ENCODE results near the gene ZNF775.

Gene ZNF775

DNA sequence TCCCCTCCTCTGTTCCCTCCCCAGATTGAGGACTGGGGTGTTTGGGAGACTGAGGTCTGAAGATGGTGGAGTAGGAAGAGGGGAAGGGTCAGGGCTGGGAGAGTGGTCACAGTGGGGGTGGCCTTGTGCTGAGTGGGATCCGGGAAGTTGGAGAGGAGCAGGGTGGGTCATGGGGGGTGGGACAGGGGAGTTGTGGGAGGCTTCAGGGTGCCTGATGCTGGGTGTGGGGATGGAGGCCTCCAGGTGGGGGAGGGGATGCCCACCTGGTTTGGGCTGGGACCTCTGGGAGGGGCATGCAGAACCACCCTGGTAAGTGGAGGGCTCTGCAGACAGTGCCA, 2.6 kb downstream of the ZNF775 start:
- TF ChIP-seq CTCF (IDR thresholded peaks at IDR 0.05; ENCODE audit: insufficient read depth, low read length, poor library complexity, severe bottlenecking): no peak
- peaks cover 2% of the 10 kb centered on the region for H3K36me3 ChIP-seq (ENCODE audit: control insufficient read depth, insufficient read depth, low read length)
- H3K27me3 ChIP-seq (replicated peaks; ENCODE audit: control insufficient read depth, insufficient read depth, low read length): no peaks in the 10 kb centered on the region
- no peak for DNase-seq (ENCODE audit: extremely low read depth, insufficient read length)
- no peak overlapping the region for H3K4me3 ChIP-seq (replicated peaks; ENCODE audit: low read depth, low read length)

DNA sequence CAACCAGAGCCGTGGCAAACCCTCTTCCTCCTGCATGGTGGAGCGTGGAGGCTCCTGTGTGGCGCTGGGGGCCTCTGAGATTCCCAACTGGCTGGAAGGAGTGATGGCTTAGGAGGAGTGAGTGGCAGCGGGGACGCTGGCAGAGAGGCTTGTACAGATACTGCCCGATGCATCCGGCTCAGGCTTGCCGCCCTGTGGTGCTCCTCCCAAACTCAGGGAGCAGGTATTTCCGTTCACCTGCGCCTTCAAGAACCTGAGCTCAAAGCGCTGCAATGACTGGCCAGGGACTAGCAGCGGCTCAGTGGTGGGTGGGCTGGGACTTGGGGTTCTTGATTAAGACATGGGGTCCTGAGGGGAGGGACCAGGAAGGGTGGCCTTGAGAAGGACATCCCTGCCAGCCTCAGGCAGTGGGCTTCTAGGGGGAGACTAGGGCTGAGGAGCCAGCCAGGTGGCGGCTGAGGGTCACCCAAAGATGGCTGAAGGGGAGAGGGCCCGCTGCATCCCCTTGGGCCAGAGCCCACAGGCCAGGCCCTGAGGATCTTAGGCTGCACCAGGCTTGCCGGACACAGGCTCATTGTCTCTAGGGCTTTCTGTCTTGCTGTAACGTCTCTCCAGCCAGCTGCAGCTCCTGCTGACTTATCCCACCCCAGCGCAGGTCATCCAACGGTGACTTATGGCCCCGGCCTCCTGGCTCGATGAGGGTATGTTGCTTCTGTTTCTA, 3.2 kb downstream of the ZNF775 start:
- H3K27me3 ChIP-seq (replicated peaks; ENCODE audit: control insufficient read depth, insufficient read depth, low read length): no peaks in the 10 kb centered on the region
- peak overlapping the region; percentile 26 for H3K4me3 ChIP-seq (replicated peaks; ENCODE audit: low read depth, low read length)
- H3K36me3 ChIP-seq (ENCODE audit: control insufficient read depth, insufficient read depth, low read length): peaks cover 2% of the 10 kb centered on the region
- no peak for DNase-seq (ENCODE audit: extremely low read depth, insufficient read length)
- TF ChIP-seq CTCF (IDR thresholded peaks at IDR 0.05; ENCODE audit: insufficient read depth, low read length, poor library complexity, severe bottlenecking): no peak

DNA sequence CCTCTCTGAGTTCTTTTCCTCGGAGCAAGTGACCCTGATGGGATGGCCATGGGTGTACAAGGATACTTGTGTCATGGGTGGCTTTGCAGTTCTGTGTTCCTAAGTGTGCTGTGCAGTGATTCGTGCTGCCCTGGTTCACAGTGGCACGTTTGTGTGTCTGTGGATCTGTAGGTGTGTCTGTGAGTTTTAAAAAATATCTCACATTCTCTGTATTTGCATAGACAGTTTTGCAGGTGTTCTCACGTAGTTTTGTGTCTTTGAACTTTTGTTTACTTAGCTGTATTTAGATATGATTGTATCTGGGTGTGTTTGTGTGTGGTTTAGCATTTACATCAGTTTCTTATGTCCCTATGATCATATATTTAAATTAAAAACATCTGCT, 3.7 kb downstream of the ZNF775 start:
- H3K4me3 ChIP-seq (replicated peaks; ENCODE audit: low read depth, low read length): peak overlapping the region; percentile 26
- H3K36me3 ChIP-seq (ENCODE audit: control insufficient read depth, insufficient read depth, low read length): peaks cover 4% of the 10 kb centered on the region
- DNase-seq (ENCODE audit: extremely low read depth, insufficient read length): no peak
- no peaks in the 10 kb centered on the region for H3K27me3 ChIP-seq (replicated peaks; ENCODE audit: control insufficient read depth, insufficient read depth, low read length)
- no peak for TF ChIP-seq CTCF (IDR thresholded peaks at IDR 0.05; ENCODE audit: insufficient read depth, low read length, poor library complexity, severe bottlenecking)

DNA sequence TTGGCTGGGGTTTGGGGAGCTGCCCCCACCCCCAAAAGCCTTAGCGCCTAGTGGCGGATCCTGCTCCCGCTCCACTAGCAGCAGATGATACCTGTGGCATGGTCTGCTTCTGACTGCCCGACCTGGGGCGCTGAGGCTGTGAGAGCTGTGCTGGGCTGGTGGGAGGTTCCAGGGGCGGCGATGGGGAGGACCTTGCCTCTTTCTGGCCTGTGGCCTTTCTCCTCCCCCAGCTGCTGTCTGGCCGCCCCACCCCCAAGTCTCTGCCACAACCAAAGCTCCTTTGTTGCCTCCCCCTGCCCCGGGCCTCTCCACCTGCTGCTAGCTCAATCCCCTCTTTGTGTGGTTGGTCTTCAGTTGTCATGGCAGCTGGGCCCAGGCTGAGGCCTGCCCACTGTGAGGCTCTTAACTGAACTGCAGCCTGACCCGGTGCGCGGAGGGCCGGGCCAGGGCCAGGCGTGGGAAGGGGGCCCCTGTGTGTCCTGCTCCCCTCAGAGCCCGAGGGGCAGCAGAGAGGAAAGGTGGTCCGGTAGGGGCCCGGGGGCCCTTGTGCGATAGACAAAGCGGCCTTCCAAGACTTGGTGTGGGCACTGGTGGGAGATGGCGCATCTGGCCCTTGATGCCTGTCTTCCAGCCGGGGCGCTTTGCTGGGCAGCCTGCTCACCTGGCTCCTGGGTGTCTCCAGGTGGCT, 4.7 kb downstream of the ZNF775 start:
- Histone ChIP-seq H3K4me3 (replicated peaks; ENCODE audit: low read depth, low read length) (no peak overlapping the region), H3K27me3 (replicated peaks; ENCODE audit: control insufficient read depth, insufficient read depth, low read length) (no peaks in the 10 kb centered on the region), H3K36me3 (ENCODE audit: control insufficient read depth, insufficient read depth, low read length) (peaks cover 9% of the 10 kb centered on the region)
- TF ChIP-seq CTCF (IDR thresholded peaks at IDR 0.05; ENCODE audit: insufficient read depth, low read length, poor library complexity, severe bottlenecking): no peak
- no peak for DNase-seq (ENCODE audit: extremely low read depth, insufficient read length)

GRCh38 chr7:150384406-150385301, 5.5 kb downstream of the ZNF775 start:
- no peak overlapping the region for H3K4me3 ChIP-seq (replicated peaks; ENCODE audit: low read depth, low read length)
- H3K36me3 ChIP-seq (ENCODE audit: control insufficient read depth, insufficient read depth, low read length): peaks cover 12% of the 10 kb centered on the region
- H3K27me3 ChIP-seq (replicated peaks; ENCODE audit: control insufficient read depth, insufficient read depth, low read length): no peaks in the 10 kb centered on the region
- TF ChIP-seq CTCF (IDR thresholded peaks at IDR 0.05; ENCODE audit: insufficient read depth, low read length, poor library complexity, severe bottlenecking): no peak
- no peak for DNase-seq (ENCODE audit: extremely low read depth, insufficient read length)

Measured in GM06990 (cell line).